Transverse colon (tissue), 4 donors: ENCODE measurements around the gene PPIC. TPM values are rescaled to one million over a fixed set of nuclear protein-coding genes. Genes with fewer than 3 reads are reported as not detected.

Experiments
- DNase-seq: peaks from one replicate; pipeline ENCODE4 v3.0.0-alpha.2; 2019
- H3K27ac ChIP-seq, 4 donors: fragments of 200-600 bp; sonication (generic); 2 replicates each; pipeline ENCODE4 v1.5.1; 2016 to 2018; ENCODE audit warnings: inconsistent platforms in 4 of 4
- H3K27me3 ChIP-seq: fragments of 200-600 bp; sonication (generic); 2 replicates; pipeline ENCODE4 v1.5.1; 2017; ENCODE audit warnings: inconsistent platforms
- H3K36me3 ChIP-seq, 4 donors: fragments of 200-600 bp; sonication (generic); 2 replicates each; pipeline ENCODE4 v1.5.1; 2017 to 2019; ENCODE audit warnings: inconsistent platforms in 4 of 4
- H3K4me1 ChIP-seq, 4 donors: fragments of 200-600 bp; sonication (generic); 2 replicates each; pipeline ENCODE4 v1.5.1; 2017 to 2020; ENCODE audit warnings: inconsistent platforms in 4 of 4
- H3K4me3 ChIP-seq, 4 donors: fragments of 200-600 bp; sonication (generic); 1 replicate in 1 of 4; 2 replicates in 3 of 4; pipeline versions ENCODE4 v1.5.1 to v1.6.1; 2017 to 2019; ENCODE audit warnings: inconsistent platforms in 4 of 4
- H3K9me3 ChIP-seq, 2 donors: fragments of 200-600 bp; sonication (generic); 2 replicates each; pipeline ENCODE4 v1.5.1; 2017 to 2019; ENCODE audit warnings: inconsistent platforms in 2 of 2
- EP300 ChIP-seq: sonication (generic); formaldehyde crosslinking; IDR thresholded peaks from one replicate; pipeline ENCODE4 v1.6.1; 2017; ENCODE audit warnings: antibody characterized with exemption, low read depth
- POLR2A ChIP-seq: fragments of 450-650 bp; IDR thresholded peaks from one replicate; pipeline ENCODE4 v1.6.1; 2016; ENCODE audit warnings: antibody characterized with exemption, mild to moderate bottlenecking, moderate library complexity
- POLR2AphosphoS5 ChIP-seq, 3 donors: sonication (generic); formaldehyde crosslinking; IDR thresholded peaks; one replicate each; pipeline ENCODE4 v1.6.1; 2016; ENCODE audit warnings: antibody characterized with exemption in 3 of 3
- WGBS, 2 donors: methylation state at CpG; one replicate each; pipeline ENCODE4 v1.1.5; 2018; ENCODE audit warnings: low coverage in 1 of 2; 5-methylcytosine and 5-hydroxymethylcytosine counted together
- in situ Hi-C, 4 donors: fragments of 200-750 bp; cut with MboI; loops; one replicate each; pipeline versions ENCODE4 v1.15.0 to v1.15.1; 2017; ENCODE audit warnings: low sequenced_read_pairs in 3 of 4, low pct_ligation_motif_present in 1 of 4, low pct_unique_long_range_greater_than_20kb in 1 of 4
- intact Hi-C: fragments of 100-400 bp; cut with DNase I; formaldehyde crosslinking; loops from one replicate; pipeline ENCODE4 v1.15.1; 2023; ENCODE audit warnings: low total_unique reads
- total RNA-seq, 4 donors: library from RNA; depleted of rRNA; stranded (reverse); fragments of >200 nt; gene quantifications; one replicate each; pipeline ENCODE4 v1.1.0, GENCODE V29; 2016
- TF ChIP-seq, protein P1 (sequence below), 5 experiments: fragments of 200-600 bp in 3 of 5; fragments of 450-650 bp in 2 of 5; sonication (generic) in 3 of 5; IDR thresholded peaks; 1 replicate in 2 of 5; 2 replicates in 3 of 5; pipeline ENCODE4 v1.5.1; 2016 to 2017; ENCODE audit warnings: antibody characterized with exemption in 5 of 5, inconsistent platforms in 3 of 5, mild to moderate bottlenecking in 2 of 5, moderate library complexity in 1 of 5

The PPIC gene
- 10 to 100 TPM; 10.1 to 58.0 (median 38.8) TPM for total RNA-seq

DNA sequence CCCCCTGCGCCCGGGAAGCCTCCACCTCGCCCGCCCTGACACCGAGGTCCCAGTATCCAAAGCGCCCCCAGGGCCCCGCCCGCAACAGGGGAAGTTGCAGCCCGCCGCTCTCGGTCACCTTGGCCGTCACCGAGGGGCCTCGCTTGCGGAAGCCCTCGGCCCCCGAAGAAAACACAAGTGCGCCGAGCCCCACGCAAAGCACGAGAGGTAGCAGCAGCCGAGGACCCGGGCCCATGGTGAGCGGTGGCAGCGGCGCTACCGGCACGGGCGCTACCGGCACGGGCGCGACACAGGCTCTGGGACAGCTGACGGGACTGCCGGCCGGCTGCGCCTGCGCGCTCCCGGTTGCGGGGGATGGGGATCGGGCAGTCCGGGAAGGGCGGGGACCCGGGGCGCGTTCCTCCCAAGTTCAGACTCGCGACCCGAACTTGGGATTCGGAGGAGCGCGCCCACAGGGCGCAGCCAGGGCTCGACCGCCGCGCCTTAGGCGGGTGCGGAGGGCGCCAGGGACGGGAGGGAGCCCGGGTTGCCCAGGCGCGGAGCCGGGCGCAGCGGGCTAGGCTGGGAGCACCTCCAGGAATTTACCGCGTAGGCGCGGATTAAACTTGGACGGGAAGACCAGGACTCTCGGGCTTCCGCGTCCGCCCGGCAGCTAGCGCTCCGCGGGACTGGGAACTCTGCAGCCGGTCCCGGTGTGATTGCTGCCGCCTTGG is at the start of gene PPIC:
TSS of gene PPIC (minus strand) at position 335 of the 713 bp plus-strand sequence. CDS start at position 235, 100 bp downstream.
- Histone ChIP-seq H3K27me3 (no peaks in the 10 kb centered on the region), H3K9me3 (no peaks in the 10 kb centered on the region), H3K4me3 (peak within 1 kb of the TSS; percentile 38 to 73 (median 68)), H3K36me3 (no peaks in the 10 kb centered on the region), H3K4me1 (peaks cover 0 to 16% (median 11%) of the 10 kb centered on the region in 4 donors), H3K27ac (peak within 1 kb of the TSS; percentile 91 to 93 (median 92))
- peak; percentile 91 for DNase-seq
- intact Hi-C loops (loop anchor here (5.0 to 10.0 kb wide), 2 partner anchors 56 to 328 kb away; no protein-coding TSS in a partner anchor), in situ Hi-C loops (no loop called here)
- TF ChIP-seq, protein P1, sequence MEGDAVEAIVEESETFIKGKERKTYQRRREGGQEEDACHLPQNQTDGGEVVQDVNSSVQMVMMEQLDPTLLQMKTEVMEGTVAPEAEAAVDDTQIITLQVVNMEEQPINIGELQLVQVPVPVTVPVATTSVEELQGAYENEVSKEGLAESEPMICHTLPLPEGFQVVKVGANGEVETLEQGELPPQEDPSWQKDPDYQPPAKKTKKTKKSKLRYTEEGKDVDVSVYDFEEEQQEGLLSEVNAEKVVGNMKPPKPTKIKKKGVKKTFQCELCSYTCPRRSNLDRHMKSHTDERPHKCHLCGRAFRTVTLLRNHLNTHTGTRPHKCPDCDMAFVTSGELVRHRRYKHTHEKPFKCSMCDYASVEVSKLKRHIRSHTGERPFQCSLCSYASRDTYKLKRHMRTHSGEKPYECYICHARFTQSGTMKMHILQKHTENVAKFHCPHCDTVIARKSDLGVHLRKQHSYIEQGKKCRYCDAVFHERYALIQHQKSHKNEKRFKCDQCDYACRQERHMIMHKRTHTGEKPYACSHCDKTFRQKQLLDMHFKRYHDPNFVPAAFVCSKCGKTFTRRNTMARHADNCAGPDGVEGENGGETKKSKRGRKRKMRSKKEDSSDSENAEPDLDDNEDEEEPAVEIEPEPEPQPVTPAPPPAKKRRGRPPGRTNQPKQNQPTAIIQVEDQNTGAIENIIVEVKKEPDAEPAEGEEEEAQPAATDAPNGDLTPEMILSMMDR (IDR thresholded peaks at IDR 0.05): no peak
- peak; percentile 84 for TF ChIP-seq POLR2A
- TF ChIP-seq POLR2AphosphoS5 (IDR thresholded peaks at IDR 0.05): peak; percentile 70 to 88 (median 82)
- peak; percentile 0 for TF ChIP-seq EP300
- 3% methylated on average over 63 of the region's 84 CpGs; no CpG with 5 or more reads in 1 of the 2 donors for WGBS, 2 donors

DNA sequence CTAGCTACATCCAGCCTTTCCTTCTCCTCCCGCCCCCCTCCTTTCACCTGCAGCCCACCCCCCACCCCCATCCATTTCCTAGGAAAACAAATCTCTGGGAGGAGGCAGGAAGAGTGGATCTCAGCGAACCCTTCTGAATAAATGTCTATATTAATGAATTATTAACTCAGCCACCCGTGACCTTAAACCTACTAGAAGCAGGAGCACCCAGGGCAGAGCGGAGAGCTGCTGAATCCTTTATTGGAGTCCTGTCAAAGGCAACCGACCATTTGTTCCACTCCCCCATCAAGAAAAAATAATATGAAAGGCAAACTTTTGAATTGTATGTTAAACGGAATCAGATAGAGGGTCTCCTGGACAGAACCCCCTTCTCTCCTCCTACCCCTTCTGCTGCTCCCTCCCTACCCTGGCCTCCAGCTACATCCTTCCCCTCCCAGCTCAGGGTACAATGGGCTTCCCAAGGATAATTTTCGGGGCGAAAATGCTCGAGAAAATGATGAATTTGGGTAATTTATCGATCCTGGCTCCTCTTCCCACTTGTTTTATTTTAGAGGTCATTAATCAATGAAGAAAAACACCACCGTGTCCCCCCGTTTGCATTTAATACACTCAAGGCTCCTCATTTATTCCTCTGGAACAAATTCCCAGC is 49.2 kb upstream of the PPIC start:
- in situ Hi-C loops: no loop called here
- DNase-seq: no peak
- 36 to 41% methylated on average over 8 to 12 of the region's 12 CpGs for WGBS, 2 donors
- intact Hi-C loops: no loop called here
- H3K27me3 ChIP-seq: peaks cover 97% of the 10 kb centered on the region
- TF ChIP-seq, protein P1 (IDR thresholded peaks at IDR 0.05): no peak
- no peak for TF ChIP-seq POLR2A
- no peak for TF ChIP-seq EP300
- no peak for TF ChIP-seq POLR2AphosphoS5 (IDR thresholded peaks at IDR 0.05)
- H3K27ac ChIP-seq: no peak overlapping the region
- no peaks in the 10 kb centered on the region for H3K36me3 ChIP-seq
- peaks cover 0 to 29% (median 24%) of the 10 kb centered on the region in 4 donors for H3K4me1 ChIP-seq
- H3K4me3 ChIP-seq: no peak overlapping the region
- H3K9me3 ChIP-seq: no peaks in the 10 kb centered on the region

DNA sequence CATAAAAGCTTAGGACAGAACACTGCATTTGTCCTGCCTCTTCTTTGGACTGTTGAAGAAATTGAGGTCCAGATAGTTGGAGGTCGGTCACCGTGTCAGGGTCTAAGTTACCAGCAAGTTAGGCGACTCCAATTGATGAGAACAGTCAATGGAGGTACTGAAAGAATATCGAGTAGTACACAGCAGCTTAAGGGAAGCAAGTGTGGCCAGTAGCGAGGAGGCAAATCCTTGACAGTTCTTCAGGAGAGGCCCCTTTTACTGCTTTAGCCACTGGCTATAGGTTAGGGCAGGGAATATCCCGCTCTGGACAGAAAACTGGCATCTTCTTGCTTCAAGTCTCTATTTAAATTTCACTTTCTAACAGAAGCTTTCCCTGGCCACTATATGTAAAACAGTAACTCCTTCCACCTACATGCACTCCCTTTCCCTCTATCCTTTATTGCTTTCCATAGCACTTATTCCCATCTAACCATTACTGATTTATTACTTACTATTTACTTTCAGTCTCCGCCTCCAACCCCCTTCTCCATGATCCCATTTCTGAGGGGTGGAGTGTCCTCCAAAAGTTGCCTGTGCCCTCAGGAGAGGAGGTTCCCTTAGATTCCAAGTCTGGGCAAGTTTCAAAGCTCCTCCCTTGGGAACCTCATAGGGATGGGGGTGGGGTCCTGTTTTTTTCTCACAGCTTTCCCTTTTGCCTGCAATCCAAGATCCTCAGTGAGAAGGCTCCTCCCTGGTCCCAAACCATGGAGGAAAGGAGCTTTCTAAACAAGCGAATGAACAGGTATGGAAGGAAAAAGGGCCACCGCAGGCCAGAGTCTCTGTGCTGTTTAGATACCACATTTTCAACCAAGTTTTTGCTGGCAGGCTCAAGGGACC is 48.4 kb upstream of the PPIC start:
- H3K4me3 ChIP-seq: no peak overlapping the region
- H3K27me3 ChIP-seq: peaks cover 95% of the 10 kb centered on the region
- intact Hi-C loops: no loop called here
- 60 to 74% methylated on average over 7 to 9 of the region's 9 CpGs for WGBS, 2 donors
- H3K4me1 ChIP-seq: peaks cover 0 to 22% (median 17%) of the 10 kb centered on the region in 4 donors
- TF ChIP-seq POLR2AphosphoS5 (IDR thresholded peaks at IDR 0.05) (no peak), EP300 (no peak)
- TF ChIP-seq, protein P1 (IDR thresholded peaks at IDR 0.05): no peak
- H3K36me3 ChIP-seq: no peaks in the 10 kb centered on the region
- no peak for DNase-seq
- in situ Hi-C loops: no loop called here
- no peaks in the 10 kb centered on the region for H3K9me3 ChIP-seq
- no peak overlapping the region for H3K27ac ChIP-seq

DNA sequence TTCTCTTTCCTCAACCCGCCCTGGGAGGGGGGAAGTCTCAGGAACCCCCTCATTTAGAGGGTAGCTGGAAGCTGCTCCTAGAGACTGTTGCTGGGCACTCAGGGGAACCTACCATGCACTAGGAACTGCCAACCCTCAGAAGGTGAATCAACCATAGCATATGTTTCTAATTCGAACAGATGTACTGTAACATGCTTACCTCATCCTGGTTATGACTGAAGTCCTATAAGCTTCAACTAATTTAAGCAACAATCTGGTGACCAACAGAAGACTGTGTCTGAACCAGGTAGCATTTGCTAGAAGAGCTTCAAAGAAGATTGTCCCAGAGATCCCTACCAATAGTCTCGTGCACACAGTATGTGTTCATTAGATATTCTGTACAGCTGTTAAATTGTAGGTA is 46.8 kb upstream of the PPIC start:
- Histone ChIP-seq H3K36me3 (no peaks in the 10 kb centered on the region), H3K4me3 (no peak overlapping the region), H3K4me1 (peaks cover 0 to 6% (median 5%) of the 10 kb centered on the region in 4 donors), H3K27me3 (peaks cover 91% of the 10 kb centered on the region), H3K9me3 (no peaks in the 10 kb centered on the region), H3K27ac (no peak overlapping the region)
- WGBS, 2 donors: 66 to 100% methylated on average over 1 to 3 of the region's 3 CpGs
- in situ Hi-C loops: no loop called here
- no peak for TF ChIP-seq EP300
- TF ChIP-seq, protein P1 (IDR thresholded peaks at IDR 0.05): no peak
- no peak for TF ChIP-seq POLR2A
- no peak for TF ChIP-seq POLR2AphosphoS5 (IDR thresholded peaks at IDR 0.05)
- no peak for DNase-seq
- intact Hi-C loops: no loop called here
